IMR-90 (cell line): ENCODE measurements around the gene LDB2.

Experiments
- BHLHE40 ChIP-seq: fragments of 150-350 bp; IDR thresholded peaks from 2 replicates; pipeline ENCODE4 v1.6.1; 2016; ENCODE audit warnings: mild to moderate bottlenecking, low read depth, low read length
- CEBPB ChIP-seq: IDR thresholded peaks from 2 replicates; pipeline ENCODE4 v1.6.1; 2012; ENCODE audit warnings: low read depth, low read length, improper control_type of control experiment
- CTCF ChIP-seq: conservative IDR thresholded peaks from 2 replicates; pipeline ENCODE4 v1.5.1; 2012; ENCODE audit warnings: mild to moderate bottlenecking, low read depth, low read length, improper control_type of control experiment
- MAFK ChIP-seq: IDR thresholded peaks from 2 replicates; pipeline ENCODE4 v1.6.1; 2012; ENCODE audit warnings: low read depth, low read length, improper control_type of control experiment
- MAZ ChIP-seq: IDR thresholded peaks from 2 replicates; pipeline ENCODE4 v1.6.1; 2012; ENCODE audit warnings: low read depth, mild to moderate bottlenecking, low read length, improper control_type of control experiment, moderate library complexity, borderline replicate concordance
- MXI1 ChIP-seq: IDR thresholded peaks from 2 replicates; pipeline ENCODE4 v1.6.1; 2012; ENCODE audit warnings: low read depth, mild to moderate bottlenecking, low read length, moderate library complexity, borderline replicate concordance
- POLR2A ChIP-seq: IDR thresholded peaks from 2 replicates; pipeline ENCODE4 v1.6.1; 2012; ENCODE audit warnings: mild to moderate bottlenecking, low read depth, low read length
- RAD21 ChIP-seq: IDR thresholded peaks from 2 replicates; pipeline ENCODE4 v1.6.1; 2012; ENCODE audit warnings: low read length, improper control_type of control experiment
- RFX5 ChIP-seq: IDR thresholded peaks from 2 replicates; pipeline ENCODE4 v1.8.0; 2012; ENCODE audit warnings: low read depth, mild to moderate bottlenecking, low read length, moderate library complexity
- USF2 ChIP-seq: fragments of 150-350 bp; IDR thresholded peaks from 2 replicates; pipeline ENCODE4 v1.6.1; 2017; ENCODE audit warnings: mild to moderate bottlenecking, antibody characterized with exemption, low read length, low read depth

GRCh38 chr4:16606691-16607090 lies 291.8 kb downstream of the LDB2 start:
- TF ChIP-seq CTCF (no peak), BHLHE40 (no peak), MAZ (no peak), CEBPB (no peak), POLR2A (no peak), MAFK (no peak), RFX5 (no peak), RAD21 (no peak), USF2 (no peak), MXI1 (no peak)
